ENCODE measurements around the gene WDR4. TPM values are rescaled to one million over a fixed set of nuclear protein-coding genes. Genes with fewer than 3 reads are reported as not detected.

WDR4 gene
- total and polyA plus RNA-seq, 2 of the 4 experiments (the other 2 are of a cell fraction): 11.3 to 20.8 TPM

DNA sequence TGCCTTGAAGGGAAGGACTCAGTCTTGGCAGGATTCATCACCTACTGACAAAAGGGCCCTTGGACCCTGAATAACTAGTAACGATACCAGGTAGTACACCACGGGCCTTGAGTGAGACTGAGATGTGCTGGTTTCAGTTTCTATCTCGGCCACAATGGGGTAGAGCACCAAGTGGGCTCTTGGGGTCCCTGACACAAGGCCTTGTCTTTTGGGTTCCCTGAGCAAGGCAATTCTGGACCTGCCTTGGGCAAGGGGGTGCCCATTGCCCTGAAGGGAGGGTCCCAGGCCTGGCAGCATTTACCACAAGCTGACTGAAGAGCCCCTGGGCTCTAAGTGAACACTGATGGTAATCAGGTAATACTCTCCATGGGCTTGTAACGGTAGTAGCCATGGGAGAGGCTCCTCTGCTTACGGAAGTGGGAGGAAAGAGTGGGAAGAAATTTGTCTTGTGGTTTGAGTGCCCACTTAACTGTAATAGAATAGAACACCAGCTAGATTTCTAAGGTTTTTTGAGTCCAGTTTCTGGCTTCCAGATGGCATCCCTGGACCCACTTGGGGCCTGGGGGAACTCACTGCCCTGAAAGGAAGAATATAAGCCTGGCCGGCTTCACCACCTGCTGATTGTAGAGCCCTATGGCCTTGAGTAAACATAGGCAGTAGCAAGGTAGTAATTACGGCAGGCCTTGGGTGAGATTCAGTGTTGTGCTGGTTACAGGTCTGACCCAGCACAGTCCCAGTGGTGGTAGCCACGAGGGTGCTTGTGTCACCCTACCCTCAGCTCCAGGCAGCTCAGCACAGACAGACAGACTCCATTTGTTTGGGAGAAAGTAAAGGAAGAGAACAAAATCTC is 58.5 kb downstream of the WDR4 start:
- BruUV-seq (replicated peaks): no TSS peak

More for the DNA sequence above, 58.5 kb downstream of the WDR4 start:
- no peak overlapping the region for H3K4me2 ChIP-seq (ENCODE audit: low read depth, low read length)
- TF ChIP-seq, protein P1, sequence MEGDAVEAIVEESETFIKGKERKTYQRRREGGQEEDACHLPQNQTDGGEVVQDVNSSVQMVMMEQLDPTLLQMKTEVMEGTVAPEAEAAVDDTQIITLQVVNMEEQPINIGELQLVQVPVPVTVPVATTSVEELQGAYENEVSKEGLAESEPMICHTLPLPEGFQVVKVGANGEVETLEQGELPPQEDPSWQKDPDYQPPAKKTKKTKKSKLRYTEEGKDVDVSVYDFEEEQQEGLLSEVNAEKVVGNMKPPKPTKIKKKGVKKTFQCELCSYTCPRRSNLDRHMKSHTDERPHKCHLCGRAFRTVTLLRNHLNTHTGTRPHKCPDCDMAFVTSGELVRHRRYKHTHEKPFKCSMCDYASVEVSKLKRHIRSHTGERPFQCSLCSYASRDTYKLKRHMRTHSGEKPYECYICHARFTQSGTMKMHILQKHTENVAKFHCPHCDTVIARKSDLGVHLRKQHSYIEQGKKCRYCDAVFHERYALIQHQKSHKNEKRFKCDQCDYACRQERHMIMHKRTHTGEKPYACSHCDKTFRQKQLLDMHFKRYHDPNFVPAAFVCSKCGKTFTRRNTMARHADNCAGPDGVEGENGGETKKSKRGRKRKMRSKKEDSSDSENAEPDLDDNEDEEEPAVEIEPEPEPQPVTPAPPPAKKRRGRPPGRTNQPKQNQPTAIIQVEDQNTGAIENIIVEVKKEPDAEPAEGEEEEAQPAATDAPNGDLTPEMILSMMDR (conservative IDR thresholded peaks at IDR 0.05; ENCODE audit: low read depth, low read length): no peak
- TF ChIP-seq RFX5 (IDR thresholded peaks at IDR 0.05; ENCODE audit: low read depth, low read length): no peak
- no peak overlapping the region for H3K4me3 ChIP-seq (ENCODE audit: insufficient read depth, low read depth, low read length)
- H4K8ac ChIP-seq (ENCODE audit: low read depth in 2 of 2, low read length in 2 of 2): no peak overlapping the region
- H3K9ac ChIP-seq (ENCODE audit: low read depth, low read length): no peak overlapping the region
- no peak for DNase-seq
- H3K18ac ChIP-seq (ENCODE audit: low read depth, low read length): no peak overlapping the region
- no peak for ATAC-seq (ENCODE audit: low read depth)
- no peak overlapping the region for H2AK5ac ChIP-seq (ENCODE audit: low read depth, low read length)
- H3K27ac ChIP-seq (ENCODE audit: insufficient read depth, low read length): no peak overlapping the region
- no peak overlapping the region for H2AFZ ChIP-seq (replicated peaks; ENCODE audit: low read length, poor library complexity)
- no peak overlapping the region for H3K56ac ChIP-seq (ENCODE audit: extremely low read depth, insufficient read depth, low read length)
- no peak overlapping the region for H2BK5ac ChIP-seq (ENCODE audit: low read depth, low read length, poor library complexity, severe bottlenecking)
- H2BK20ac ChIP-seq (ENCODE audit: low read depth, low read length): no peak overlapping the region
- no peak overlapping the region for H2BK120ac ChIP-seq (ENCODE audit: low read depth, low read length)
- H2AK9ac ChIP-seq (replicated peaks; ENCODE audit: low read depth, low read length, poor library complexity): no peak overlapping the region
- no peaks in the 10 kb centered on the region for H4K20me1 ChIP-seq (ENCODE audit: insufficient read depth, low read length)
- no peak overlapping the region for H3K14ac ChIP-seq (replicated peaks; ENCODE audit: low read depth, low read length)
- H4K91ac ChIP-seq (ENCODE audit: insufficient read depth, low read depth, low read length): no peak overlapping the region
- intact Hi-C loops (cut with micrococcal nuclease): no loop called here
- H3K23ac ChIP-seq (ENCODE audit: low read depth, low read length): no peak overlapping the region
- dilution Hi-C loops (cut with HindIII; ENCODE audit: low sequenced_read_pairs, unreplicated experiment): no loop called here
- H3K4ac ChIP-seq (ENCODE audit: low read depth, low read length): no peak overlapping the region
- H4K5ac ChIP-seq (ENCODE audit: low read depth, low read length): no peak overlapping the region
- no peaks in the 10 kb centered on the region for H3K9me3 ChIP-seq (ENCODE audit: control insufficient read depth, insufficient read depth, low read length)
- no peaks in the 10 kb centered on the region for H3K79me1 ChIP-seq (ENCODE audit: low read depth in 1 of 2, low read length in 2 of 2)
- no peak overlapping the region for H2BK15ac ChIP-seq (ENCODE audit: low read depth, low read length)
- H3K9me1 ChIP-seq (ENCODE audit: insufficient read depth, low read length): no peaks in the 10 kb centered on the region
- CTCF ChIA-PET: no interaction called here
- WGBS, 2 experiments (ENCODE audit: extremely low coverage in 2 of 2, insufficient read length in 1 of 2): 60% methylated on average over 1 of the region's 8 CpGs; no CpG with 5 or more reads in 1 of the 2 experiments
- H3K36me3 ChIP-seq (ENCODE audit: control insufficient read depth, insufficient read depth, low read length): no peaks in the 10 kb centered on the region
- H3K27me3 ChIP-seq (ENCODE audit: control insufficient read depth, insufficient read depth, low read length): no peaks in the 10 kb centered on the region; the same call in none of the 2 replicates
- H3K4me1 ChIP-seq (ENCODE audit: control insufficient read depth, insufficient read depth, low read length): no peaks in the 10 kb centered on the region
- in situ Hi-C loops (cut with MboI; ENCODE audit: low sequenced_read_pairs): no loop called here
- POLR2A ChIA-PET (ENCODE audit: unreplicated experiment): no interaction called here
